GM18909 (cell line): Measurements from ENCODE around the gene SLBP.

Experiments used
- ATAC-seq: cut with Tn5 transposase; IDR thresholded peaks from one replicate; pipeline ENCODE4 v1.9.1; 2021; ENCODE audit warnings: mild to moderate bottlenecking; ENCODE audit not compliant: unreplicated experiment, poor library complexity

SLBP gene

DNA sequence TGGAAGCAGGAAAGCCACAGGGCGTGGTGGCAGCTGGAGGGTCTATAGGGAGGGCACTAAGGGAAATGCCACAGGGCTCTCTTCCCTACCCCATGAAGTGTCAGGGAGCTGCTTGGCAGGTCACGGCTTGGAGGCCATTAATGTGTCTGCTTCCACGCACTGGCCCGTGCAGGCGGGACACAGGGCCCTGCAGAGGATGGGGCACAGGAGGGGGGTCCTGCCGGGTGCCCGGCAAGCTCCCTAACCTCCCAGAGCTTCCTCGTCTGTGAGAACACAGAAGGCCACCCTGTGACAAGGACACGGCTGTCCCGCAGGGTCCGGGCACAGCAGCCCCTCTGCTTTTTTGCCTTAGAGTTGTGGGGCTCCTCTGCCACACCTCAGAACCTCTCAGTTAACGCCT is 53.5 kb downstream of the SLBP start:
- no peak for ATAC-seq

- no peak for ATAC-seq
Measured at GRCh38 chr4:1658146-1658545, 54.0 kb downstream of the SLBP start.

- no peak for ATAC-seq
Measured at GRCh38 chr4:1656986-1657385, 55.1 kb downstream of the SLBP start.

DNA sequence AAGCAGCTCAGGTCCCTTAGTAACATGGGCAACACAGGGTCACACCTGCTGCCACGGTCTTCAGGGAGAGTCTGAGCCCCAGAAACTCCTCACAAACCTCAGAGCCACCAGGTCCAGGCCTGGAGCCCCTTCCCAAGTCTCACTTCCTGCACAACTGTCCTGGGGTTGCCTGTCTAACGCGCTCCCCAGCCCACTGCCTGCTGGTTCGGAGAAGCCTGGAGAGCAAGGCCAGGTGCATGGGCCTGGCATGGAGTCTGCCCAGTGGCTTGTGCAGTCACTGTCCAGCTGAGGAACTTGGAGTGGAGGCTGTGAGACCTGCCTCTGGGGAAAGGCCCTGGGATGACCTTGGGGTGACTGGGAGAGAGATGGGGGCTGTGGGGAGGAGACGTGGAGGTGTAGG is 56.0 kb downstream of the SLBP start:
- ATAC-seq = no peak

- ATAC-seq = no peak
Measured at GRCh38 chr4:1655676-1656075, 56.4 kb downstream of the SLBP start.

DNA sequence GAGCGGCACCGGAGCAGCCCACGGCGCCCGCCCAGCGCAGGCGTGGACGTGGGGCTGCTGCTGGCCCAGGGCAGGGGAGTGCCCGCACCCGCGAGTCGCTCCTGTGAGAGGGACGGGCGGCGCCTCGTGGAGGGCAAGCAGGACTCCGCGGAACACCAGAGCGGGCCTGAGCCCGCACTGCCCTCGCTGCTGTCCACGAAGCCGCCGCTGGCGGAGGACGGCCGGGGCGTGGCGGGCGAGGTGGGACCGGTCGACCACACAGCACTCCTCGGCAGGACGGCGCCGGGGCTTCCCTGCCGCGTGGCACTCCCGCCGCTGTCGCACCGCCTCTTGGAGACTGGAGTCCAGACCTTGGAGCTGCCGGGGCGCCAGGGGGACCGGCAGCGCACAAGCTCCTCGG is 57.0 kb downstream of the SLBP start:
- ATAC-seq = no peak

- no peak for ATAC-seq
Measured at GRCh38 chr4:1654216-1654955, 57.7 kb downstream of the SLBP start.

DNA sequence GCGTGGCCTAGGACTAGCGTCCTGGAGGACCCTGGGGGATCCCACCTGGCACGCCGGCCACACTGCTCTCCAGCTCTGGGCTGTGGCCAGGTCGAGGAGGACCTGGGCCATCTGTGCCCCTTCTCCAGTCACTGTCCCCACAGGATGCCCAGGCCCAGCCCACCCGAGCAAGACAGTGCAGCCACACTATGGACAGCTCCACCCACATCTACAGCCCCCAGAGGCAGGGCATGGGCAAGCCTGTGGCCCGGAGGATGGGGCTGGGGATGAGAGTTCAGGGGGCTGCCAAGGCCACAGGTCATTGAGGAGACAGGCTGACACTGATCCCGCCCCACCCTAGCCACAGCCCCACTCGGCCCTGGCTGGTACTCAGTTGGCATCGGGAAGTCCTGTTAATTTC is 58.3 kb downstream of the SLBP start:
- ATAC-seq = no peak

DNA sequence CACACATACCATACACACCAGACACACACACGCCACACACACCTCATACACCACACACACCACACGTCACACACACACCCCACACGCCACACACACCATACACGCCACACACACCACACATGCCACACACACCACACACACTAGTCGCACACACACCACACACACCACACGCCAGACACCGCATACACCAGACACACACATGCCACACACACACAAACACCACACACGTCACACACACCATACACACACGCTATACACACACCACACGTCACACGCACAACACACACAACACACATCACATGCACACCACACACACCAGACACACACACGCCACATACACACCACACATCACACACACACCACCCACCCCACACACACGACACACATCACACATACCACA is 60.0 kb downstream of the SLBP start:
- no peak for ATAC-seq

DNA sequence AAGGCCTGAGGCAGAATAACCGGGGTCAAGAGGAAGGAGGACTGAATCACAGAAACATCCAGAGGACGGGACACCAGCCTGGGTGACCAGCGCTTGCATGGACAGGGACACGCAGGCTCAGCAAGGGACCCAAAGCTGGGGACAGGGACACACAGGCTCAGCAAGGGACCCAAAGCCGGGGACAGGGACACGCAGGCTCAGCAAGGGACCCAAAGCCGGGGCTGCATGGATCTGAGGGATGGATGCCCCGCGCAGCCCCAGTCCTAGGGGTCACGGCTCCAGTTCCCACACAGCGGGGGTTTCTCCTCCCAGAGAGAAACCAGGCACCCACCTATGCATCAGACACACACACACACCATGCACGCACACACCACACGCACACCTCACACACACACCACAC is 60.5 kb downstream of the SLBP start:
- ATAC-seq = no peak

DNA sequence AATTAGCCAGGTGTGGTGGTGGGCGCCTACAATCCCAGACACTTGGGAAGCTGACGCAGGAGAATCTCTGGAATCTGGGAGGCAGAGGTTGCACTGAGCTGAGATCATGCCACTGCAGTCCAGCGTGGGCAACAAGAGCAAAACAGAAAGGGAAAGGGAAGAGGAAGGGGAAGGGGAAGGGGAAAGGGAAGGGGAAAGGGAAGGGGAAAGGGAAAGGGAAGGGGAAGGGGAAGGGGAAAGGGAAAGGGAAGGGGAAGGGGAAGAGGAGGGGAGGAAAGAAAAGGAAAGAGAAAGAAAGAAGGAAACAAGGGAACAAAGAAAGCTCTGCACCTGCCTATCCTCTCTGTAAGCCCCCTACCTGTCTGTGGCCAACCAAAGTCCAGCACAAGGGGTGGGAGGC is 63.2 kb downstream of the SLBP start:
- no peak for ATAC-seq

DNA sequence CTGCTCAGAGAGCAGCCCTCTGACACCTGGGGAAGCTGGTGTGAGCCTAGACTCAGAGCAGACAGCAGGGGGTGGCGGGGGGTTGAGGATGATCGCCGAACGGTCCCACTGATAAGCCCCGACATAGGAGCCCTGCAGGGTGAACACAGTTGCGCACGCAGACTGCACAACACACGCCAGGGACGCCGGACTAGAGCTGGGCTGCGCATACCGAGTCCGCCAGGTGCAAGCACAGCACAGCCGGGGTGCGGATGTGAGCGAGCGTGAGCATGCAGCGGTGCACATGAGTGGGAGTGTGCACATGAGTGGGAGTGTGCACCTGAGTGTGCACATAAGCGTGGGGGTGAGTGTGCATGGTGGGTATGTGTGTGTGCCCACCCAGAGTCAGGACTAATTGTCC is 64.7 kb downstream of the SLBP start:
- no peak for ATAC-seq

- ATAC-seq = no peak
Measured at GRCh38 chr4:1646690-1647089, 65.4 kb downstream of the SLBP start.

- no peak for ATAC-seq
Measured at GRCh38 chr4:1644891-1645657, 67.0 kb downstream of the SLBP start.

GRCh38 chr4:1643971-1644735 is 68.0 kb downstream of the SLBP start:
- ATAC-seq = no peak
